Panc1 (cell line): ENCODE data around the gene MRPL11.

Experiments used
- CTCF ChIP-seq: fragments of 450-650 bp; IDR thresholded peaks from 2 replicates; pipeline ENCODE4 v1.5.1; 2017; ENCODE audit warnings: mild to moderate bottlenecking
- POLR2AphosphoS5 ChIP-seq: IDR thresholded peaks from 2 replicates; pipeline ENCODE4 v1.6.1; 2012; ENCODE audit warnings: mild to moderate bottlenecking, low read depth, low read length, moderate library complexity
- REST ChIP-seq, 2 experiments: IDR thresholded peaks; 2 replicates each; pipeline ENCODE4 v1.6.1; 2011 to 2012; ENCODE audit warnings: low read depth in 2 of 2, control low read depth in 1 of 2, low read length in 1 of 2, mild to moderate bottlenecking in 1 of 2, moderate library complexity in 1 of 2; ENCODE audit not compliant: insufficient read depth in 1 of 2
- SIN3A ChIP-seq: IDR thresholded peaks from 2 replicates; pipeline ENCODE4 v1.6.1; 2012; ENCODE audit warnings: low read depth, mild to moderate bottlenecking, low read length, moderate library complexity, borderline replicate concordance; ENCODE audit not compliant: insufficient read depth

GRCh38 chr11:66428933-66429332 is 9.7 kb downstream of the MRPL11 start:
- no peak for TF ChIP-seq REST (IDR thresholded peaks at IDR 0.05; ENCODE audit: insufficient read depth in 1 of 2, low read depth in 2 of 2, low read length in 1 of 2)
- no peak for TF ChIP-seq CTCF
- TF ChIP-seq POLR2AphosphoS5 = no peak
- no peak for TF ChIP-seq SIN3A
